HUES6 (cell line): ENCODE results near the gene SNAPC5.

ENCODE experiments used
- H3K27ac ChIP-seq: 2 replicates; pipeline ENCODE4 v1.7.0; 2013; ENCODE audit warnings: low read depth, mild to moderate bottlenecking, low read length, inconsistent platforms
- H3K27me3 ChIP-seq: 2 replicates; pipeline ENCODE4 v1.6.1; 2013; ENCODE audit warnings: low read length; ENCODE audit not compliant: control insufficient read depth, insufficient read depth
- H3K36me3 ChIP-seq: 2 replicates; pipeline ENCODE4 v1.6.1; 2013; ENCODE audit warnings: low read length; ENCODE audit not compliant: control insufficient read depth, insufficient read depth
- H3K4me1 ChIP-seq: 2 replicates; pipeline ENCODE4 v1.6.1; 2013; ENCODE audit warnings: low read length; ENCODE audit not compliant: control insufficient read depth, insufficient read depth
- H3K4me3 ChIP-seq: 2 replicates; pipeline ENCODE4 v1.5.1; 2013; ENCODE audit warnings: low read depth, low read length
- H3K9ac ChIP-seq: one replicate; pipeline ENCODE4 v1.6.1; 2013; ENCODE audit warnings: mild to moderate bottlenecking, low read length
- H3K9me3 ChIP-seq: 2 replicates; pipeline ENCODE4 v1.6.1; 2013; ENCODE audit warnings: low read depth, low read length; ENCODE audit not compliant: control insufficient read depth, insufficient read depth

SNAPC5 gene

DNA sequence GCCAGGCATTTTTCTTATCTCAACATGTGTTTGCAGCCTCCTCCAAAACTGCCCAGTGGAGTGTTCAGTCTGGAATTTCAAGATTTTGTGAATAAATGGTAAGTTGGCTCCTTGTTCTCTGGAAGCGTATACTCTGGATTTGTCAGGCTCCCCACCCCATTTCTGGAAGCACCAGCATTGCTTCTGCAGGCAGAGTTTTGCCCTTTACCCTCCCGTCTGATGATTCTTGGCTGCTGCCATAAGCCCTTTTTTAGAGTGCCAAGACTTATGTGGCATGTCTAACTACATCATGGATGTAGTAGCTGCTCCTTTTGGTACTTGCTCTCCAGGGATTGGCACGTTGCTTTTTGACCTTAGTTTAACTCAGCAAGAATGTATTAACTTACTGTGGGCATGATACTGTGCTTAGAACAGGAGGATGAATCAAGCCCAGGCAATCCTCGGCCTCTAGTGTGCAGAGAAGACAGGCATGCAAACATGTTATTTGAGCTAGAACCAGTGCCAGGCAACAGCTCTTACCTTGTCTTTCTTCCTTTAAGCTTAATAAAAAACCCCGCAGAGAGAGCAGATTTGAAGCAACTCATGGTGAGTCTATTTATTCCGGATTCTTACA lies 8.3 kb downstream of the SNAPC5 start:
- no peaks in the 10 kb centered on the region for H3K9me3 ChIP-seq
- H3K36me3 ChIP-seq: peaks cover 96% of the 10 kb centered on the region
- no peaks in the 10 kb centered on the region for H3K27me3 ChIP-seq
- no peaks in the 10 kb centered on the region for H3K4me1 ChIP-seq
- H3K4me3 ChIP-seq: no peak overlapping the region
- no peak overlapping the region for H3K9ac ChIP-seq
- H3K27ac ChIP-seq: no peak overlapping the region

DNA sequence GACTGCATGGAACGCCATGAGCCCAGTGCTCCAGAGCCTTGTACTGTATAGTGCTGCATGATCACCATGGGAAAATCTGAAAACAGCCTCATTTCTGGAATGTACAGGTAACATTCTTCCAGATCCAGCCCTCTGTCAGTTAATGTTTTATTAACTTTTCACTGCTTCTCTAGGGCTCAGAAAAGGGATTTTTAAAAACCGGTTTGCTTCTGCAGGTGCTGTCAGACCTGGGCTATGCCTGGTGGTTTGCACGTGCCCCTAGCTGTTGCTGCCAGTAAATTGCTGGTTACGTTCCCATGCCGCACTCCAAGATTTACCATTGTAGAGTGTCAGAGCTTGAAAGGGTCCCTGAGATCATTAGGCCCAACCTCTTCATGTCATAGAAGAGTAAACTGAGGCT lies 9.0 kb downstream of the SNAPC5 start:
- H3K4me3 ChIP-seq: no peak overlapping the region
- H3K9me3 ChIP-seq: no peaks in the 10 kb centered on the region
- no peaks in the 10 kb centered on the region for H3K4me1 ChIP-seq
- H3K27me3 ChIP-seq: no peaks in the 10 kb centered on the region
- peaks cover 88% of the 10 kb centered on the region for H3K36me3 ChIP-seq
- H3K27ac ChIP-seq: no peak overlapping the region
- H3K9ac ChIP-seq: no peak overlapping the region

DNA sequence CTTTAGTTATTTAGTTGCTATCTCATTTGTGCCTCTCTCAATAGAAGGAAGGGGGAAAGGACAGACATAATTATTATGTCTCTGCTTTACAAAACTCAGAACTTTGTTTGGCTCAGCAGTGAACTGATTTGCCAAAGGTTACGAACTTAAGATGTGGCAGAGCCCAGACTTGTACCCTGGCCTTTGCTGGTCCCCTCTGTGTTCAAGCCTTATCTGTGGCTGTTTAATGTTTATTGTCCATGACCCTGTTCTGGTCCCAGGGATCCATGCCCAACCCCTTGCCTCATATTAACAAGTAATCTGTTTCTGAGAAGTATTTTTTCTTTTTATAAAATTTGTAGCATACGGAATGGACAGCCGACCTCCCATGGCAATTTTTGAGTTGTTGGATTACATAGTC lies 10.7 kb downstream of the SNAPC5 start:
- no peaks in the 10 kb centered on the region for H3K27me3 ChIP-seq
- H3K27ac ChIP-seq: no peak overlapping the region
- H3K9ac ChIP-seq: no peak overlapping the region
- peaks cover 85% of the 10 kb centered on the region for H3K36me3 ChIP-seq
- no peaks in the 10 kb centered on the region for H3K9me3 ChIP-seq
- H3K4me1 ChIP-seq: no peaks in the 10 kb centered on the region
- no peak overlapping the region for H3K4me3 ChIP-seq

DNA sequence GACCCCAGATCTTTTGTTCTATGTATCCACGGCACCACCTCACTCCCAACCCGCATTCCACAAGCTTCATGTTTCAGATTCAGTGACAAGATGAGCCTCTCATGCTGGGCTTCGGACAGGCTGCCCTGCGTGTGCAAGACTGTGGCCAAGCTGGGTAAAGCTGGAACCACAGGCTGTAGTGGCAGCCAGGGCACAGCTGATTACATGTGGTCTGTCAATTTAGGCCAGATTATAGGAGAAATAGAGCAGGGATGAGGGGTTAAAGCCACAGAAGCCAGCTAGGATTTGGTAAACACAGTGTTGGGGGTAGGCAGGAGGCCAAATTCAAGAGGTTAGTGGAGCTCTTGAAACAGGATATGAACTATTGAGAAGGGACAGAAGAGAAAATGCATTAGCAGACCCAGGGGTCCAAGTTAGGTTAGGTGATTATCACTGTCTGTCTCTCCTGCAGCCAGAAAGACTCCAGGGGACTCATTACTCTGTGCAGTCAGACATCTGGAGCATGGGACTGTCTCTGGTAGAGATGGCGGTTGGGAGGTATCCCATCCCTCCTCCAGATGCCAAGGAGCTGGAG lies 12.9 kb downstream of the SNAPC5 start:
- H3K4me1 ChIP-seq: no peaks in the 10 kb centered on the region
- no peaks in the 10 kb centered on the region for H3K9me3 ChIP-seq
- peaks cover 73% of the 10 kb centered on the region for H3K36me3 ChIP-seq
- H3K27me3 ChIP-seq: no peaks in the 10 kb centered on the region
- H3K4me3 ChIP-seq: no peak overlapping the region
- H3K9ac ChIP-seq: no peak overlapping the region
- H3K27ac ChIP-seq: no peak overlapping the region

DNA sequence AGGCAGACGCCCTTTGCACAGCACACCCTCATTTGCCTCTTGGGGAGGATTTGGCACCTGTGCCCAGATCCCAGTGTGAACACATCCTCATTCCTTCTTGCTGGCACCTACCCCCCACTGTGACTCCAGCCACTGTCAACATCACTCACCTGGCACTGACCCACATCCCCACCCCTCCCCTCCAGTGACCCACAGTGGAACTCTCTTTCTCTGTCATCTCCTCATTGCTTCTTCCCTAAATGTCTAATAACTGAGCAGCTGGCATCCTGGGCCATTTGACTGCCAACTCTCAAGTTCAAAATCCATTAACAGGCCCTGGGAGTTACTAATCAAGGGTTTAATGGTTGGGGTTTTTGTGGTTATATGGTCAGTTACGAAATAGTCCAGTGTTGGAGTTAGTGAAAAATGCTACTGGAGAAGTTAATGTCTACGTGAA lies 14.4 kb downstream of the SNAPC5 start:
- peaks cover 58% of the 10 kb centered on the region for H3K36me3 ChIP-seq

DNA sequence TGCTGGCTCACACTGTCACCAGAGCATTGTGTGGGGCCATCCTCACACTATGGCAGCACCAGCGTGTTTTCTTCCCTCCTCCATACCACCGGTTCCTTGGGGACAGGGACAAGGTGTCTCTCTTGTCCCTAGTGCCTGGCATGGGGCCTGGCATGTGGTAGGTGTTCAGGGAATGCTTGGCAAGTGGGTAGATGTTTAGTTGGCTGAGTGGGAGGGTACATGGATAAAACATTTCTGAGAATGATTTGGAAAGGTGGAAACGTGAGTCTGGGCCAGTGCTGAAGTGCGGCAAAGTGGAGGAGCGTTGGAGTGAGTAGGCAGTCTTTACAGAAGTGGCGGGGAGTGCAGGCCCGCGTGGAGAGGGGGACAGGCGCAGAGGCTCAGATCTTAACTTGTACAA lies 15.0 kb downstream of the SNAPC5 start:
- H3K9me3 ChIP-seq: no peaks in the 10 kb centered on the region
- H3K27ac ChIP-seq: no peak overlapping the region
- no peaks in the 10 kb centered on the region for H3K27me3 ChIP-seq
- peaks cover 52% of the 10 kb centered on the region for H3K36me3 ChIP-seq
- H3K4me3 ChIP-seq: no peak overlapping the region
- no peaks in the 10 kb centered on the region for H3K4me1 ChIP-seq
- peak overlapping the region; percentile 15 for H3K9ac ChIP-seq

More for the DNA sequence above, 14.4 kb downstream of the SNAPC5 start:
- Histone ChIP-seq H3K27ac (no peak overlapping the region), H3K9me3 (no peaks in the 10 kb centered on the region), H3K9ac (no peak overlapping the region), H3K27me3 (no peaks in the 10 kb centered on the region), H3K4me1 (no peaks in the 10 kb centered on the region), H3K4me3 (no peak overlapping the region)

DNA sequence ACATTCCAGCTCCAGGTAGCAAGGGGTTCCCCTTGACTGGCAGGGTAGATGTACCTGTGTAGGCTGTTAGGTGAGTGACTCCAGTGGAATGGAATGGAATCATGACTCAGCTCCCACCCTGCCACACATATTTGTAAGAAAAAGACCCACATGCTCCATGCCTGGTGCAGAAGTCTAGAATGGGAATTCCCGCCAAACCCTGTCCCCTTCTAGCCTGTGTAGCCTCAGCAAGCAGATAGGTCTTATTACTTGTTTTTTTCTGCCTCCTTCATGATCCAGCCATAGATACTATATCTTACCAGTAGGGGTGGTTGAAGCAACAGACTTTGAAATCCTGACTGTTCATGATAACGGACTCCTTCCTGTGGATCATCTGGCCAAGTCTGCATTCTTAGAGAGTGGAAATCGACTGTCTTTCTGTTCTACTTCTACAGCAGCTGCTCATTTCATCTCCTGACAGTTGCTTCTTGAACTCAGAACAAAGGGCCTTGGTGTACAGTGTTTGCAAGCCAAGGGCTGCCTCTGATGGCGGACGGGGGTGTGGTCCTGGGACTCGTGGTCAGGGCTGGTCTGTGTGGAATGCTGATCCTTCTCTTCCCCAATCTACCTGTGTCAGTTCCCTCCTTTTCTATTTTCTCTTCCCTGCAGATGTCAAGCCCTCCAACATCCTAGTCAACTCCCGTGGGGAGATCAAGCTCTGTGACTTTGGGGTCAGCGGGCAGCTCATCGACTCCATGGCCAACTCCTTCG lies 16.3 kb downstream of the SNAPC5 start:
- Histone ChIP-seq H3K27ac (no peak overlapping the region), H3K36me3 (peaks cover 40% of the 10 kb centered on the region), H3K9me3 (no peaks in the 10 kb centered on the region), H3K4me3 (no peak overlapping the region), H3K9ac (no peak overlapping the region), H3K4me1 (peaks cover 10% of the 10 kb centered on the region), H3K27me3 (no peaks in the 10 kb centered on the region)

DNA sequence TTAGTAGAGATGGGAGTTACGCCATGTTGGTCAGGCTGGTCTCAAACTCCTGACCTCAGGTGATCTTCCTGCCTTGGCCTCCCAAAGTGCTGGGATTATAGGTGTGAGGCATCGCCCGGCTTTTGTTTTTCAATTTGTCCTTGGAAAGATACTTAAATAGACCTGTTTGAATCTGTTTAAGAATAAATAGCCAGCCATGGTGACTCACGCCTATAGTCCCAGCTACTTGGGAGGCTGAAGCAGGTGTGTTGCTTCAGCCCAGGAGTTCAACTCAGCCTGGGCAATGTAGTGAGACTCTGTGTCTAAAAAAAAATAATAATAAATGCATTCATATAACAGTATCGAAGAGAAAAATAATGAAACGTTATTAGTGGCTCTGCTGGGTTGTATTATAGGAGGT lies 17.3 kb downstream of the SNAPC5 start:
- no peak overlapping the region for H3K27ac ChIP-seq
- H3K9ac ChIP-seq: no peak overlapping the region
- no peak overlapping the region for H3K4me3 ChIP-seq
- H3K36me3 ChIP-seq: peaks cover 32% of the 10 kb centered on the region
- H3K9me3 ChIP-seq: no peaks in the 10 kb centered on the region
- no peaks in the 10 kb centered on the region for H3K27me3 ChIP-seq
- H3K4me1 ChIP-seq: peaks cover 20% of the 10 kb centered on the region

DNA sequence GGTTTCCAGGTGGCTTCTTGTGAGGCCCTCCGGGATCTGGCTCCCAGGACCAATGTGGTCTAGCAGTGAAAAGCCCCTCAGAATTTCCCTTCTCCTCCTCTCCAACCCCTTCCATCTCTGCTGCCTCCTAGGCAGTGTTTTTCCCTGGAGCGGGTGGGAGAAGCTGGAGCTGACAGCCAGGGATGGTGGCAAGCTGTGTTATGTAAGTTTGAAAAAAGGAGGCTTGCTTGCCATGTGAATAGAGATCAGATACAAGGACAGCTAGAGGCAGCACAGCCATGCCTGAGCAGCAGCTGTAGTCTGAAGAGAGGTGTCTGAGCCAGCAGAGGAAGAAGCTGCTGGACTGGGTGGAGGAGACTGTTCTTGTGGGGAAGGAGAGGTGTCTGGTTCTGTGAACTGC lies 20.6 kb downstream of the SNAPC5 start:
- Histone ChIP-seq H3K9ac (no peak overlapping the region), H3K9me3 (no peaks in the 10 kb centered on the region), H3K36me3 (peaks cover 11% of the 10 kb centered on the region), H3K27ac (no peak overlapping the region), H3K27me3 (no peaks in the 10 kb centered on the region), H3K4me3 (no peak overlapping the region), H3K4me1 (peaks cover 52% of the 10 kb centered on the region)

DNA sequence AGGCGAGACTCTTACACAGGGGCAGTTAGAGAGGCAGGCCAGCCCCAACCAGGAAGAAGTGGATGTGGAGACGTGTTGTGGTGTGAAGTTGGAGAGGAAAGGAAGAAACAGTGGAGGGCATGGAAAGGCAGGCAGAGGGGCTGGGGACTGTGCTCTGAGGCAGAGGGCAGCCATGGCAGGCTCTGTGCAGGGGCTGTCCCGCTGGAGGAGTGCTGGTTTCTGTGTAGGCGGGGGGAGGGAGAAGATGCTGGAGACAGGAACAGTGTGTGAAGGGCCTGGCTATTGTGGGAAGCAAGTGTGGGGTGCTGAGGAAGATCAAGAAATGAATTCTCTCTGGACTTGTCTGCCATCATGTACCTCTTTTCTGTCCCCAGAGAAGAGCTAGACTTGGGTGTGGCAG lies 21.0 kb downstream of the SNAPC5 start:
- Histone ChIP-seq H3K27ac (no peak overlapping the region), H3K9ac (peak overlapping the region; percentile 24), H3K9me3 (no peaks in the 10 kb centered on the region), H3K27me3 (no peaks in the 10 kb centered on the region), H3K4me3 (no peak overlapping the region), H3K4me1 (peaks cover 54% of the 10 kb centered on the region), H3K36me3 (peaks cover 6% of the 10 kb centered on the region)

DNA sequence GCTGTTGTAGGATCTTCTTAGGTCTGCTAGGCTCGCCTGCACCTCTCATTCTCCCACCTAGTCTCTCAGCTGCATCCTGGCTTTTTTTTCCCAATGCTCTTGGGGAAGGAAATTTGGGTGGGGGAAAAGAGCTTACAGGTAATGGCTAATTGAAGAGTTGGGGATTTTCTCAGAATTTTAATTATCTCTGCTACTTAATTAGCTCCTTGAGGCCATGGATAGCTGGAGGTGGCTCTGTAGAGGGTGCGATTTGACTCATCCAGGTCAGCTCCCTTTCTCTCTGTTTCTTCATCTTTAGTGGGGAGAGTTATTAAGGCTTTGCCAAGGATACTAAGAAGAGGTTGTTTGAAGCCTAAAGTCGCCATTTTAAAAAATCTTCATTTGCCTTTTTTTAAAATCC lies 22.6 kb downstream of the SNAPC5 start:
- H3K9me3 ChIP-seq: no peaks in the 10 kb centered on the region

More for the DNA sequence above, 22.6 kb downstream of the SNAPC5 start:
- no peaks in the 10 kb centered on the region for H3K36me3 ChIP-seq
- no peaks in the 10 kb centered on the region for H3K27me3 ChIP-seq
- H3K4me3 ChIP-seq: no peak overlapping the region
- H3K9ac ChIP-seq: no peak overlapping the region
- H3K4me1 ChIP-seq: peaks cover 68% of the 10 kb centered on the region
- H3K27ac ChIP-seq: no peak overlapping the region
